Cardiac septum (tissue), 1 donor: ENCODE results near the gene FZD2. TPM values are rescaled to one million over a fixed set of nuclear protein-coding genes. Genes with fewer than 3 reads are reported as not detected.
"Not testable (repeated sequence)": the region's sequence is repeated elsewhere in the genome, so short reads cannot be mapped to it uniquely, and the experiment has no call there.

Source experiments
- DNase-seq: peaks from one replicate; pipeline ENCODE4 v3.0.0-alpha.2; 2020; ENCODE audit warnings: low spot score
- intact Hi-C: fragments of 100-400 bp; cut with DNase I; formaldehyde crosslinking; loops from one replicate; pipeline ENCODE4 v1.14.0; 2022
- long read RNA-seq: library from polyadenylated mRNA; unstranded; transcript quantifications from one replicate; pipeline ENCODE4 v2.0.0, GENCODE V29; 2021
- total RNA-seq: library from RNA; stranded (reverse); fragmentation: NEBNext Ultra II Directional; extraction: Animal tissue kit (Norgen Biotek cat#: 25700); gene quantifications from one replicate; pipeline ENCODE4 v1.2.1, GENCODE V29; 2021
- donor health status: DM: no; HTN: no; CAD: no.

FZD2 gene
- total RNA-seq: 5.7 TPM
- long read RNA-seq, transcript FZD2-201 (1 exons, 2,112 nt): major isoform, 20 of 21 reads
- long read RNA-seq, partial matches to known transcripts: 0 of 21 reads
- long read RNA-seq, other reads (novel, unspliced or antisense): 1 of 21 reads

- DNase-seq: peak; percentile 92
- intact Hi-C loops: loop anchor here (1.0 kb wide), 1 partner anchor 71 kb away; no protein-coding TSS in a partner anchor
Observed at GRCh38 chr17:44556832-44557606, at the start of gene FZD2. Gene FZD2 (plus strand): TSS chr17:44557484. CDS start chr17:44557689, 205 bp downstream.

GRCh38 chr17:44511241-44512134, 45.8 kb upstream of the FZD2 start:
- intact Hi-C loops, DNase-seq: not testable (repeated sequence)

GRCh38 chr17:44518032-44518431, 39.3 kb upstream of the FZD2 start:
- no peak for DNase-seq
- intact Hi-C loops: no loop called here

DNA sequence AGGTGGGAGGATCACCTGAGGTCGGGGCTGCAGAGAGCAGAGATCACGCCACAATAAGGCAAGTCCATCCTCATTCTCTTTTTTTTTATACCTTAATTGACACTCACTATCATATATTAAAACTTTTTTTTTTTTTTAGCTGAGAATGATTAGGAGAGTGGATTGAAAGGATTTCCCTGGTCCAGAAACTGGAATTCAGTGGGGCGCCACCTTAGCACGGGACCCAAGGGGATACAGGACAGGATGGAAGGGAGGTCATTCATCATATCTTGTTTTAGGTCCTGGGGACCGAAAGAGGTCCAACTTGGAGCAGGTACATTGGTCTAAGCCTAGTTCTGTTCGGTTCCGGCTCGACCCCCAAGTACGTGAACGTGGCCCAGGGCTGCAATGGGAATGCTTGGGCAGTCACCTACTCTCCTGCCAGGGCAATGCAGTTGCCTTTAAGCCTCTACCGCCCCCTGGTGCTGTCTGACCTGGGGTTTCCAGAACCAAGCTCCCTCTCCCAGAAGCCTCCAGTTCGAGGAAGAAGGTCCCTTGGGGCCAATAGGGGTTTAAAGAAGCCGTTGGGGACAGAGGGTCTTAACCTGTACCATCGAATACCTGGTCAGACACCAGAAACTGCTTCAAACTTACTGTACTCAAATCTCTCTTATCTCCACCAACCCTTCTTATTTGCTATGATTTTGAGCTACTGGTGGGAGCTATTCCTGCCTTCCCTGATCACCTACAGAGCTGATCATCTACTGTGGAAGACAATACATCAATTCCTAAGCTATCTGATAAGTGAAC, 34.2 kb upstream of the FZD2 start:
- intact Hi-C loops: no loop called here
- DNase-seq: peak; percentile 77

DNA sequence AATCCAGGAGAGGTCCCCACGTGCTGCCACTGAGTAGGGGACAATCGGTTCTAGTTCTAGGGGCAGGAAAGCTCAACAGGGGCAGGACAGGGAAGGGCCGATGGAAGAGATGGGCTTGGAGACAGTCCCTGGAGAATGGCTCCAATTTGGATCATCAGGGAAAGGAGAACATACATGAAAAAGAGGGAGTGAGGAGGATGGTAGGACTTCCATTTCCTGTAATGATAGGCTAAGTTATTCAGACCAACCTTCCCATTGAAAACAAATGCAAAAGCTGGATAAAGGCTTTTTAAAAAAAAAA, 33.7 kb upstream of the FZD2 start:
- no peak for DNase-seq
- intact Hi-C loops: no loop called here

DNA sequence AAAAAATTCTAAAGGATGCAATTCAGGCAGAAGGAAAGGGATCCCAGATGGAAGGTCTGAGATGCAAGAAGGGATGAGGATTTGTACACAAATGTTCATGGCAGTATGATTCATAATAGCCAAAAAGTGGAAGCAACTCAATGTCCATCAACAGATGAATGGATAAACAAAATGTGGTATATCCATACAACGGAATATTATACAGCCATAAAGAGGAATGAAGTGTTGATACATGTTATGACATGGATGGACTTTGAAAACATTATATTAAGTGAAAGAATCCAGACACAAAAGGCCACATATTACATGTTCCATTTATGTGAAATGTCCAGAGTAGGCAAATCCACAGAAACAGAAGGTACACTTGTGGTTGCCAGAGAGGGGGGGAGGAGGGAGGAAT, 30.2 kb upstream of the FZD2 start:
- intact Hi-C loops: no loop called here
- DNase-seq: no peak

GRCh38 chr17:44527954-44528353, 29.3 kb upstream of the FZD2 start:
- DNase-seq: no peak
- intact Hi-C loops: no loop called here

GRCh38 chr17:44529864-44530263, 27.4 kb upstream of the FZD2 start:
- intact Hi-C loops: loop anchor here (10.0 kb wide), 1 partner anchor 145 kb away; no protein-coding TSS in a partner anchor
- no peak for DNase-seq

GRCh38 chr17:44530896-44531418, 26.3 kb upstream of the FZD2 start:
- intact Hi-C loops: loop anchor here (10.0 kb wide), 1 partner anchor 144 kb away; no protein-coding TSS in a partner anchor
- no peak for DNase-seq

DNA sequence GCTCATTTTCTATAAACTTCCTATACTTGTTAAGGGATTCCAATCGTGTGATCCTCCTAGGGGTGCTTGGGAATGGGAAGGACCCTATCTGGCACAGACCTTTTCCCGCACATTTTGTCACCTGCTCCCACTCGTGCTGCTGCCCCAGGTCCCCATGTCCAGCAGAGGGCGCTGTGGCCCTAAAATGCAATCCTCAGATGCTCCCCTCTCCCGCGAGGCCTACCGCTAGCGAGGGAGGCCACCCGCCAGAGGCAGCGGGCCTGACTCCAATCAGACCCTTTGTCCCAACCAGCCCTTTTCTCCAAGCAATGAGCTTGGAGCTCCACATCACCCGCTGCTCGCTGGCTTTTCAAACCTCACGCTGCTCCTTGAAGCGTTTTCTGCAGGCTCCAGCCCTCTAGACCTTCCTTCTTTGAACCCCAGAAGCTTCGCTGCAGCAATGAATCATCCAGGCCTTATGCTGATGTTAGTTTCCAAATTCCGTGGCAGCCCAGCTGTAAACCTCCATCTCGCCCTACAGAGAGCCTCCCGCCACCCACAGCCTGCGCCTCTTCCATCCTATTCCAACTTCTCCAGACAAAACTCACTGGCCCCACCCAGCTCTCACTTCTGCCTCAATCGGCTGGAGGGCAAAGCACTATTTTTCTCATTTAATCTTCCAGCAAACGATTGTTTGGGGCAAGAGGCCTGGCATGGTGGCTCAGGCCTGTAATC, 23.6 kb upstream of the FZD2 start:
- peak; percentile 91 for DNase-seq
- intact Hi-C loops: loop anchor here (2.0 to 10.0 kb wide), 2 partner anchors 101 to 141 kb away; no protein-coding TSS in a partner anchor

DNA sequence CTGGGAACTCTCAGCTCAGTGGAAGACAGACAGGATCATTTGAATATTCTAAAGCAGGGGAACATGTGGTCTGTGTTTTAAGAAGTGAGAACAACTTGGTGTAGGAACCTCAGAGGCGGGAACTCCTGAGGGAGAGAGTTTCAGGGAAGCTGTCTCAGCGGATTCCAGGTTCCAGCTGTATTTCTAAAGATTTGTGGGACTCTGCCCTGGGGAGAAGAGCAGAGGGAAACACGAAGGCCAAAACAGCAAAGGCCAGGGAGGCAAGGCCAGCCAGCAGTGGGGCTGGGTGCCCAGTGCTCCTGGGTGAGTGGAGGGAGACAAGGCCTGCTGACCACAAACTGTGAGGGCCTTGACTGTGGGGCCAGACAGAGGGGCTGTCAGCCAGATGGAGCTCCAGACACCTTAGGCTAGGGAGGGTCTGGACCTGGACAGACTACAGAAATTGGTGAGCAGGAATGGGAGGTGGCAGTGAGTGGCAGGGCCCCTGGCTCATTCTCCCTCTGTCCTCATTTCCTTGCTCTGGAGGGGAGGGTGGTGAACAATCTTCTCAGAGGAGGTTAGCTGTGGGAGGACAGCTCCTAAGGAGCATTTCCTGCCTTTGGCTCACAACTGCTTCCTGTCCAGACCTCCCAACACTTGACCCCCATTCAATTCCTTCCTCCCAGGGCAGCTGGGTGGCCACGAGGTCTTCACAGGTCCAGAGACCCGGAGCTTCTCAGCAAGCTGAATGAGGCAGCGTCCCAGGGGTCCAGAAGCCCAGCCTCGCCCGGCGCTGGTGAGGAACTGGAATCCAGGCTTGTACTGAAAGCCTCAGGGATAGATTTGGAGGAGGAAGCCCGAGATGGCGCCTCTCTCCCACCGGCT, 21.0 kb upstream of the FZD2 start:
- intact Hi-C loops: loop anchor here (10.0 kb wide), 1 partner anchor 138 kb away; no protein-coding TSS in a partner anchor
- DNase-seq: no peak

DNA sequence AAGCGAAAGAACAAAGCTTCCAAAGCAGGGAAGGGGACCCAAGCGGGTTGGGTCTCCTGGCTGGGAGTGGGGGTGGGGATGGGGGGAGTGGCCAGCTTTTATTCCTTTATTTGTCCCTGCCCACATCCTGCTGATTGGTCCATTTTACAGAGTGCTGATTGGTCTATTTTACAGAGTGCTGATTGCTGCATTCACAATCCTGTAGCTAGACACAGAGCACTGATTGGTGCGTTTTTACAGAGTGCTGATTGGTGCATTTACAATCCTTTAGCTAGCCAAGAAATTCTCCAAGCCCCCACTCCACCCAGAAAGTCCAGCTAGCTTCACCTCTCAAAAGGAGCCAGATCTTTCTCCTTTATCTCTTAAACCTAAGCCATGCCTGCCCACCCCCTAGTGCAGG, 19.4 kb upstream of the FZD2 start:
- DNase-seq: not testable (repeated sequence)
- intact Hi-C loops: loop anchor here (10.0 kb wide), 1 partner anchor 137 kb away; no protein-coding TSS in a partner anchor

DNA sequence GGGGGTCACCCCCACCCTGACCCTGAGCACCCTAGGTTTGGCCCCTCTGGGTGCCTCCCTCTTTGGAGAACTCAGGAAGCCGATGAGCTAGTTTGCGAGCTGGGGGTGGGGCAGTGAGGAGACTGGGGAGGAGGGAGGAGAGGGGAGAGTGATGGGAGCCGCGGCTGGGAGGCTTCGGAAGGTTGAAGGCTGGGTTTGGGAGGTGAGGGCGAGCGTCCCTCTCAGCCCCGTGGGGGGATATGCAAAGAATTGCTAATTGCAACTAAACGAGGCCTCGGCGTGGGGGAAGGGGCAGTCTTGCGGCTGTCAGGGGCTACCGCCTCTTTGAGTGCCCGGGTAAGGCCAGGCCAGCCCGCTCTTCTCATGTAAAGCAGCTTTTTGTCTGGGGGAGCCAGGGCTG, 17.6 kb upstream of the FZD2 start:
- intact Hi-C loops: loop anchor here (10.0 kb wide), 1 partner anchor 135 kb away; no protein-coding TSS in a partner anchor
- no peak for DNase-seq

GRCh38 chr17:44540246-44541084, 16.8 kb upstream of the FZD2 start:
- intact Hi-C loops: no loop called here
- no peak for DNase-seq

DNA sequence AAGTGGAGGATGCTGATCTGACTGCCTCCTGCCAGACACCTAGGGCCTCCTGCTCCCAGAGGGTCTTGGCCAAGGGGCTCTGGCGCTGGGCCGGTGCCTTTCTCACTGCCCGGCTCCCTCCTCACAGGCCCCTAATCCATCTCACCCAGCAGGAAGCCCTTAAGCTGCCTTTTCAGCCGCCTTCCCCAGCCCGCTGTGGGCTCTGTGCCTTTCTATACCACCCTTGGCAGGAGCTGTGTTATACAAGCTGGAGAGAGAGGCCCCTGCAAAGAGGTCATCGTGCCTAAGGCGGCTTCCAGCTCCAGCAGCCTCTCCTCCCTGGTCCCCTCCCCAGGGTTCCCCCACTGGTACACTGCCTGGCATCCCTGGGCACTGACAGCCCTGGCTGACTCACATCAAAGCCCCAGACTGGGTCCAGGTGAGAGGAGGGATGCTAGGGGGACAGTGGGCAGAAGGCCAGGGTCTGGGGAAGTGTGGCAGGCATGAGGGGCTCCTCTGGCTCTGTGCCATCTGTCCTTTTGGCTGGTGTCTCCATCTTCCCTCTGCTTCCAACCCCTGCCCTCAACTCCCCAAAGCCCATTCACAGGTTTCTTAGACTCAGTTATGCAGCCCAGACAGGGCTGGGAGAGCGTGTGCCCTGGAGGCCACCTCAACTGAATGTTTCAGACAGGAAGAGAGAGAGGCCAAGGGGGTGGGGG, 15.3 kb upstream of the FZD2 start:
- intact Hi-C loops: no loop called here

GRCh38 chr17:44543213-44543904, 13.9 kb upstream of the FZD2 start:
- intact Hi-C loops: no loop called here
- DNase-seq: no peak

More for the DNA sequence above, 15.3 kb upstream of the FZD2 start:
- no peak for DNase-seq
